GM12801 (cell line): ENCODE results near the gene LY6G6D.

Experiments used
- CTCF ChIP-seq: IDR thresholded peaks from one replicate; pipeline ENCODE4 v1.5.1; 2011; ENCODE audit warnings: control low read depth; ENCODE audit not compliant: insufficient read length; ENCODE audit errors: extremely low read depth

Gene LY6G6D

GRCh38 chr6:31677955-31678354 is 37.2 kb upstream of the LY6G6D start:
- no peak for TF ChIP-seq CTCF

DNA sequence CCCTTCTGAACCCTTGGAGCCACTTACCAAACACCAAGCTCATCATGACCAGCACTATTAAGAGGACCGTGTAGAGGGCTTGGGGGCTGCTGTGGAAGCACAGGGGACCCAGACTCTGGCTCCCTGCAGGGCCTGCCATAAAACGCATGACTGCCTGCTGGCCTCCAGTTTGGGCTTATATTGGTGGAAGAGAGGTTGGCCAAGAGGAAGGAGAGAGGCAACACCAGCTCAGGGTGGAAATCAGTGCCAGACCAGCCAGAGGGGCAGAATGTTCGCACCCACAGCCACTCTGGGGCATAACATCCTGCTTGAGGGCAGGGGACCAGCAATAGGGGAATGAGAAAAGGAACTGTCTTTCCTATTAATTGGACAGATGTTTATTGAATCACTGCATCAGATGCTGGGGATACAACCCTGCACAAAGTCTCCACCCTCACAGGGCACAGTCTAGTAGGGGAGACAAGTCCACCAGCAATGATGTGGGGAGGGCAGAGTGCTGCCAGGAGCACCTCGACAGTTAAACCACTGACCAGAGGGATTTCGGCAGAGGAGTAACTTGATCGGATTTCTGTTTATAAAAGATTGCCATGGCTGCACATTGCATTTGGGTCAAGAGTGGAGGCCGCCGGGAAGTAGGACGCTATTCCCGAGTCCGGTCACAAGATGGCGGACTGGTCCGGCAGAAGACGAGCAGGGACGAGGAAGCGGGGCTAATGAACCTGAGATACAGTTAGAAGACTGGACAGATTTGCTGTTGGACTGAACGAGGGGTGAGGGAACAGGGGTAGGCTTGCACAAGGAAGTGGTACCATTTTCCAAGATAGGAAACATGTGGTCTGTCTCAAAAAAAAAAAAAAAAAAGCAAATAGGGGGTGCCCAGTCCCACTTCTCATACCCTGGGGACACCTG is 34.7 kb upstream of the LY6G6D start, which contains the start of gene LY6G5C:
TSS of gene LY6G5C (minus strand) at position 842 of the 909 bp plus-strand sequence. CDS start at position 148, 694 bp downstream.
- TF ChIP-seq CTCF: no peak

- no peak for TF ChIP-seq CTCF
These were observed 33.9 kb upstream of the LY6G6D start for GRCh38 chr6:31681135-31681671.

- TF ChIP-seq CTCF: no peak
These were observed 31.6 kb upstream of the LY6G6D start for GRCh38 chr6:31683591-31683990.

GRCh38 chr6:31686483-31686882 is 28.7 kb upstream of the LY6G6D start:
- TF ChIP-seq CTCF: no peak

DNA sequence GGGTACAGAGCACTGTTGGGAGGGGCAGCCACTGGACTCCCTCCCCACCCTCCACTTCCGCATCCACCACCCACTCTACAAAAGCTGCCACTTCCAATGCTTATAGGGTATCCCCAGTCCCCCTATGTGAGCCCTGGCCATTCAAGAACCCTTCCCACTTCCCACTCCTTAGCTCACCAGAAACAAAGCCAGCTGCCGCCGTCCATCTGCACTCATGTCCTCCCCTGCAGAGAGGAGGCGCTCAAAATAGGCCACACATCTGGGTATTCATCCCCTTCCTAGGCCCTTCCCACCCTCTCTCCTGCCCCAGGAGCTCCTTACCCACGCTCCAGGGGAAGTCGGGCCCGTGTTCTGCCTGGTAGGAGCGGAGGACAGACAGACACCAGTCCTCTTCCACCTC is 27.8 kb upstream of the LY6G6D start:
- no peak for TF ChIP-seq CTCF

DNA sequence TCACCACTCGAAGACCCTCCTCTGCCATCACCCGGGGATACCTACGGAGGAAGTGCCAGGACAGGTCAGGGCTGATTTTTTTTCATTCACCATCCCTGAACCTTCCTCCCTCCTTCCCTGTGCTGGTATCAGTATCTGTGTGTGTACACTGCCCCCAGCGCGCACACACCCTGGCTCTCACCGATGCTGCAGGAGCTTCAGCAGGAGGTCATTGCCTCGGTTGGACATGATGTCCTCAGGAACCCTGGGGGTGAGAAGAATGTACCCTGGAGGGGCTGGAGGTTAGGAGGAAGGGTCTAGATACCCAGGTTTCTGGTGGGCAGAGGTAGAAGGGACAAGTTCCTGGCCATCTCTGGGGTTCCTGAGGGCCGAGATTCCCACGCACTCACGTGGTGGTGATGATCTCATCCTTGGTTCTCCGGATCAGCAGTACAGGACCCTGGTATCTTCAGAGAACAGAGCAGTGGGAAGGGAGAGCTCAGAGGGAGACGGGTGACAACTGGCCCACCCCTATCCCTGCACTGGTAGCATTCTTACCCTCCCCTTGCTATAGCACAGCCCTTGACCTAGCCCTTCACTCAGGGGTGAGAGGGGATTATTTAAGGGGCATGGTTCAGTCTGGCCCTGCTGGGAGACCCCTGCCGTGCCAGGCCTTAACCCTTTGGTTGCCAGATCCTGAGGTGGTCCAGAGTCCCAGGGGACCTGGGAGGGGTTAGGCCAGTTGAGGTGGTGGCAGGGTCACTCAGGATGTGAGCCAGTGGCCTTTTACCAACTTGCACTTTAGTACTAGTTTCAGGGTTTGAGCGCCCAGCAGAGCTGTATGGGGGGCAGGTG is 27.1 kb upstream of the LY6G6D start:
- no peak for TF ChIP-seq CTCF
